ENCODE measurements around the gene SGMS1. TPM values are rescaled to one million over a fixed set of nuclear protein-coding genes. Genes with fewer than 3 reads are reported as not detected.
"Not testable (repeated sequence)": the region's sequence is repeated elsewhere in the genome, so short reads cannot be mapped to it uniquely, and the experiment has no call there.

The SGMS1 gene
- total and polyA plus RNA-seq, 2 donors from 2014 or later = 13.6 to 100 TPM

DNA sequence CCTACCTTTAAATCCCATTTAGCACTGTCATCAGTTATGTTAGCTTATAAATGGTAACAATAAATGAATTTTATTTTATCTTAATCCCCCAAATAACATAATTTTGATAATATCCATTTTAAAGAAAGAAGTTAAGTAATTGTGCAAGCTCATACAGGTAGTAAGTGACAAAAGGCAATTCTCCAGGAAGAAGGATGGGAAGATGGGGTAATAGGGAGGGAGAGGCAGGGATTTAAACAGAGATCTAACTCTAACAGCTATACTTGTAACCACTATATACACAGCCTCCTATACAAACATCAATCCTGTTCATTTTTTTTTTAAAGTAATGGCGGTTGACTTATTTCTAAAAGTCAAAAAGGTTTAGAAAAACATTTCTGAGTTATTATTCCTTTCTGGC, 119.4 kb downstream of the SGMS1 start:
- H3K4me1 ChIP-seq (ENCODE audit: control insufficient read depth in 2 of 3, insufficient read depth in 2 of 3, low read depth in 1 of 3, low read length in 3 of 3) = peaks cover 4 to 14% (median 10%) of the 10 kb centered on the region in 3 donors
- FAIRE-seq = no peak
- DNase-seq = no peak

DNA sequence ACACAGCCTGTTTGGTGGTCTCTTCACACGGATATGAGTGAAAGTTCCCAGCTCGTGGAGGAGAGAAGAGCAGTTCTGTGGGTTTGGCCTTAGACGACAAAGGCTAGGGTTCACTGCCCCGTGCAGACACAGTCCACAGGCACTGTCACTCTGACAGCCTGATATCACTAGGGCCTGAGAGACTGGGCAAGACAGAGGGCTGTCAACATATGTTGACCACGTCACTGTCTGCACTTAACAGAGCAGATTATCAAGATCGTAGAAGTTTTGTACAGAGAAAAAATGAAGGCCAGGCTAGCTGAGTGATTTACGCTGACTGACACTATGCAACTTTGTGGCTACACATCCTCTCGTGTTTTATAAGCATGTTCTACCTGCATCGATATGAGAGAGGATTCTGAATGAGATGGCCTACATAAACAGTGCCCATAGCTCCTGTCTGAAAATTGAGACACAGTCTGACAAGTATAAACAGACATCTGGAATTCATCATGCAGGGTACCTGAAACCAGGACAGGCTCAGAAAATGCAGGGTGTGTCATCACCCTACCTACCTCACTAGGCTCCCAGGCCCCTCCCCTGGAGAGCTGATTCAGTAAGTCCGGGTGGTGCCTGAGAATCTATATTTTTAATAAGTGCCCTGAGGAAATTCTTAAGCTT, 120.0 kb downstream of the SGMS1 start:
- no peak overlapping the region for H3K27ac ChIP-seq (ENCODE audit: low read depth in 2 of 2, low read length in 2 of 2)
- DNase-seq (no peak), FAIRE-seq (no peak)
- TF ChIP-seq, protein P1, sequence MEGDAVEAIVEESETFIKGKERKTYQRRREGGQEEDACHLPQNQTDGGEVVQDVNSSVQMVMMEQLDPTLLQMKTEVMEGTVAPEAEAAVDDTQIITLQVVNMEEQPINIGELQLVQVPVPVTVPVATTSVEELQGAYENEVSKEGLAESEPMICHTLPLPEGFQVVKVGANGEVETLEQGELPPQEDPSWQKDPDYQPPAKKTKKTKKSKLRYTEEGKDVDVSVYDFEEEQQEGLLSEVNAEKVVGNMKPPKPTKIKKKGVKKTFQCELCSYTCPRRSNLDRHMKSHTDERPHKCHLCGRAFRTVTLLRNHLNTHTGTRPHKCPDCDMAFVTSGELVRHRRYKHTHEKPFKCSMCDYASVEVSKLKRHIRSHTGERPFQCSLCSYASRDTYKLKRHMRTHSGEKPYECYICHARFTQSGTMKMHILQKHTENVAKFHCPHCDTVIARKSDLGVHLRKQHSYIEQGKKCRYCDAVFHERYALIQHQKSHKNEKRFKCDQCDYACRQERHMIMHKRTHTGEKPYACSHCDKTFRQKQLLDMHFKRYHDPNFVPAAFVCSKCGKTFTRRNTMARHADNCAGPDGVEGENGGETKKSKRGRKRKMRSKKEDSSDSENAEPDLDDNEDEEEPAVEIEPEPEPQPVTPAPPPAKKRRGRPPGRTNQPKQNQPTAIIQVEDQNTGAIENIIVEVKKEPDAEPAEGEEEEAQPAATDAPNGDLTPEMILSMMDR (IDR thresholded peaks at IDR 0.05; ENCODE audit: borderline replicate concordance, extremely low read depth, insufficient read depth) = no peak
- H3K9ac ChIP-seq (ENCODE audit: low read length in 3 of 3) = no peak overlapping the region
- intact Hi-C loops (cut with DNase I) = no loop called here
- no peaks in the 10 kb centered on the region for H3K27me3 ChIP-seq (ENCODE audit: control insufficient read depth, insufficient read depth, low read length)
- no peaks in the 10 kb centered on the region for H3K36me3 ChIP-seq (ENCODE audit: control insufficient read depth in 2 of 3, insufficient read depth in 3 of 3, low read length in 3 of 3)
- no peaks in the 10 kb centered on the region for H3K9me3 ChIP-seq (ENCODE audit: control insufficient read depth in 2 of 3, insufficient read depth in 1 of 3, low read length in 3 of 3)
- H3K4me1 ChIP-seq (ENCODE audit: control insufficient read depth in 2 of 3, insufficient read depth in 2 of 3, low read depth in 1 of 3, low read length in 3 of 3) = peaks cover 3 to 13% (median 4%) of the 10 kb centered on the region in 3 donors
- H3K4me3 ChIP-seq (ENCODE audit: low read length in 3 of 3) = no peak overlapping the region

More for the DNA sequence above, 119.4 kb downstream of the SGMS1 start:
- no peak overlapping the region for H3K9ac ChIP-seq (ENCODE audit: low read length in 3 of 3)
- H3K4me3 ChIP-seq (ENCODE audit: low read length in 3 of 3) = no peak overlapping the region
- no peaks in the 10 kb centered on the region for H3K27me3 ChIP-seq (ENCODE audit: control insufficient read depth, insufficient read depth, low read length)
- H3K27ac ChIP-seq (ENCODE audit: low read depth in 2 of 2, low read length in 2 of 2) = no peak overlapping the region
- H3K36me3 ChIP-seq (ENCODE audit: control insufficient read depth in 2 of 3, insufficient read depth in 3 of 3, low read length in 3 of 3) = no peaks in the 10 kb centered on the region
- TF ChIP-seq, protein P1 (IDR thresholded peaks at IDR 0.05; ENCODE audit: borderline replicate concordance, extremely low read depth, insufficient read depth) = no peak
- no peaks in the 10 kb centered on the region for H3K9me3 ChIP-seq (ENCODE audit: control insufficient read depth in 2 of 3, insufficient read depth in 1 of 3, low read length in 3 of 3)
- intact Hi-C loops (cut with DNase I) = no loop called here

DNA sequence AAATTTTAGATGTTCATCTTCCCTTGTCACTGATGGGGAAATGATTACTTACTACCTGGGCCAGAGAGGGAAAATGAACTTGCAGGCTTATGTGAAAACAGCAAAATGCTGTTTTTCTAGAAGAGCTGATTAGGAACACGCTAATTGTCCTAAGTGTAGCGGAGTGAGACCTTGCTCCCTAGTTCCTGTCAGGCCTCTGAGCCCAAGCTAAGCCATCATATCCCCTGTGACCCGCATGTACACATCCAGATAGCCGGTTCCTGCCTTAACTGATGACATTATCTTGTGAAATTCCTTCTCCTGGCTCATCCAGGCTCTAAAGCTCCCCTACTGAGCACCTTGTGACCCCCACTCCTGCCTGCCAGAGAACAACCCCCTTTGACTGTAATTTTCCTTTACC, 120.6 kb downstream of the SGMS1 start:
- H3K36me3 ChIP-seq (ENCODE audit: control insufficient read depth in 2 of 3, insufficient read depth in 3 of 3, low read length in 3 of 3); H3K9ac ChIP-seq (ENCODE audit: low read length in 3 of 3); H3K27ac ChIP-seq (ENCODE audit: low read depth in 2 of 2, low read length in 2 of 2); FAIRE-seq; DNase-seq; H3K9me3 ChIP-seq (ENCODE audit: control insufficient read depth in 2 of 3, insufficient read depth in 1 of 3, low read length in 3 of 3); intact Hi-C loops (cut with DNase I); H3K4me3 ChIP-seq (ENCODE audit: low read length in 3 of 3); H3K4me1 ChIP-seq (ENCODE audit: control insufficient read depth in 2 of 3, insufficient read depth in 2 of 3, low read depth in 1 of 3, low read length in 3 of 3); H3K27me3 ChIP-seq (ENCODE audit: control insufficient read depth, insufficient read depth, low read length): not testable (repeated sequence)

DNA sequence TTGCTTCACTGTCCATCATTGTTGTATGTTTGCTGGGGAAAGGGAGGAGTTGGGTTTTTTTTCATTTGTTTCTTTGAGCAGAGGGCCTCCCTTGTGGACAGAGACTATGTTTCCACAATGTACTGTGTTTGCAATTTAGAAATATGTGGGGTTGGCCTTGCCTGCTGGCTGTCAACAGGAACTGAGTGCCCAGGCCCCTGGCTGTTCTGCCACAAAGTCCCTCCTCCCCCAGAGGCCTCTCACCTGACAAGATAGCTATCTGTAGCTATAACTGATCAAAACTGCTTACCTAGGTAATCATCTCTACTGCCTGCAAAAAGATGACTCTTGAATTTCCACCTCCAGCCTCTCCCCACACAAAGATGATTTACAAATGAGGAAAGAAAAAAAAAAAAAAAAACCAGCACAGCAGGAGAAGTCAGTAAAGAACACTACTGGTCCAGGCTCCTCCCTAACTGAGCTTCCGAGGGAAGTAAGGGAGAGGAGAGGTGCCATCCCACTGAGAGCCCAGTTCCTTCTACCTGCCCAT, 121.8 kb downstream of the SGMS1 start:
- no peaks in the 10 kb centered on the region for H3K36me3 ChIP-seq (ENCODE audit: control insufficient read depth in 2 of 3, insufficient read depth in 3 of 3, low read length in 3 of 3)
- FAIRE-seq = no peak
- H3K27ac ChIP-seq (ENCODE audit: low read depth in 2 of 2, low read length in 2 of 2) = no peak overlapping the region
- H3K4me1 ChIP-seq (ENCODE audit: control insufficient read depth in 2 of 3, insufficient read depth in 2 of 3, low read depth in 1 of 3, low read length in 3 of 3) = peaks cover 0 to 2% (median 0%) of the 10 kb centered on the region in 3 donors
- H3K9ac ChIP-seq (ENCODE audit: low read length in 3 of 3) = no peak overlapping the region
- H3K4me3 ChIP-seq (ENCODE audit: low read length in 3 of 3) = no peak overlapping the region
- H3K27me3 ChIP-seq (ENCODE audit: control insufficient read depth, insufficient read depth, low read length) = no peaks in the 10 kb centered on the region
- DNase-seq = no peak
- TF ChIP-seq, protein P1 (IDR thresholded peaks at IDR 0.05; ENCODE audit: borderline replicate concordance, extremely low read depth, insufficient read depth) = no peak
- intact Hi-C loops (cut with DNase I) = no loop called here
- no peaks in the 10 kb centered on the region for H3K9me3 ChIP-seq (ENCODE audit: control insufficient read depth in 2 of 3, insufficient read depth in 1 of 3, low read length in 3 of 3)
